GM21515 (cell line): ENCODE results near the gene CASQ2.

Experiments used
- ATAC-seq: cut with Tn5 transposase; IDR thresholded peaks from one replicate; pipeline ENCODE4 v1.9.1; 2021; ENCODE audit not compliant: unreplicated experiment

The CASQ2 gene

GRCh38 chr1:115697619-115698018 is 70.9 kb downstream of the CASQ2 start:
- ATAC-seq = no peak

GRCh38 chr1:115694805-115695204 is 73.7 kb downstream of the CASQ2 start:
- ATAC-seq = no peak

- ATAC-seq = no peak
Observed at GRCh38 chr1:115692224-115692623, 76.3 kb downstream of the CASQ2 start.

GRCh38 chr1:115690972-115691371 is 77.5 kb downstream of the CASQ2 start:
- ATAC-seq = no peak

GRCh38 chr1:115687744-115688143 is 80.8 kb downstream of the CASQ2 start:
- ATAC-seq = no peak

GRCh38 chr1:115685029-115685705 is 83.3 kb downstream of the CASQ2 start:
- no peak for ATAC-seq

- no peak for ATAC-seq
Observed at GRCh38 chr1:115682792-115683191, 85.7 kb downstream of the CASQ2 start.

- no peak for ATAC-seq
Observed at GRCh38 chr1:115680730-115681111, 87.8 kb downstream of the CASQ2 start.

GRCh38 chr1:115679141-115679611 is 89.3 kb downstream of the CASQ2 start:
- ATAC-seq = no peak

GRCh38 chr1:115678141-115678540 is 90.4 kb downstream of the CASQ2 start:
- ATAC-seq = no peak

GRCh38 chr1:115677565-115677964 is 90.9 kb downstream of the CASQ2 start:
- ATAC-seq = no peak

- ATAC-seq = no peak
Observed at GRCh38 chr1:115677182-115677555, 91.3 kb downstream of the CASQ2 start.

GRCh38 chr1:115676498-115677181 is 91.9 kb downstream of the CASQ2 start:
- no peak for ATAC-seq

GRCh38 chr1:115672224-115673009 is 96.1 kb downstream of the CASQ2 start:
- ATAC-seq = no peak

- no peak for ATAC-seq
Observed at GRCh38 chr1:115671176-115671934, 97.2 kb downstream of the CASQ2 start.

- ATAC-seq = no peak
Observed at GRCh38 chr1:115670476-115671175, 97.9 kb downstream of the CASQ2 start.

GRCh38 chr1:115669886-115670285 is 98.6 kb downstream of the CASQ2 start:
- no peak for ATAC-seq

- ATAC-seq = no peak
Observed at GRCh38 chr1:115669002-115669673, 99.4 kb downstream of the CASQ2 start.

GRCh38 chr1:115668579-115668978 is 99.9 kb downstream of the CASQ2 start:
- ATAC-seq = no peak

GRCh38 chr1:115666702-115667101 is 101.8 kb downstream of the CASQ2 start:
- ATAC-seq = no peak
